AG04450 (cell line): Measurements from ENCODE around the gene DSCAML1. TPM values are rescaled to one million over a fixed set of nuclear protein-coding genes. Genes with fewer than 3 reads are reported as not detected.

ENCODE experiments used
- CTCF ChIA-PET: fragments of 300-600, 350-600 bp; formaldehyde crosslinking; extraction: SDS; loops from one replicate; lab custom pipeline; 2022; ENCODE audit warnings: antibody characterized with exemption, inconsistent platforms; lab: Charles Lee
- POLR2A ChIA-PET: fragments of 350-600 bp; formaldehyde crosslinking; extraction: SDS; loops from one replicate; lab custom pipeline; 2021; ENCODE audit warnings: antibody characterized with exemption, inconsistent platforms; lab: Yijun Ruan, JAX
- DNase-seq: peaks from one replicate; pipeline ENCODE4 v3.0.0-alpha.2; 2011; ENCODE audit warnings: low read depth, low spot score
- H3K27ac ChIP-seq: one replicate; pipeline ENCODE4 v1.5.1; 2012; ENCODE audit warnings: low read depth, low read length, control low read depth
- H3K27me3 ChIP-seq: one replicate; pipeline ENCODE4 v1.6.0; 2012; ENCODE audit warnings: low read length; ENCODE audit not compliant: control insufficient read depth, insufficient read depth
- H3K4me3 ChIP-seq: 2 replicates; pipeline ENCODE4 v1.5.1; 2011; ENCODE audit warnings: mild to moderate bottlenecking, low read depth, low read length, control low read depth
- H3K9me3 ChIP-seq: 2 replicates; pipeline ENCODE4 v1.5.1; 2012; ENCODE audit warnings: low read length; ENCODE audit not compliant: control insufficient read depth, insufficient read depth
- CTCF ChIP-seq: IDR thresholded peaks from 2 replicates; pipeline ENCODE4 v1.5.1; 2011; ENCODE audit warnings: low read depth, low read length, control low read depth, inconsistent platforms
- polyA plus RNA-seq: library from polyadenylated mRNA; depleted of rRNA; stranded (reverse); fragments of >200 nt; gene quantifications from 2 replicates; pipeline ENCODE4 v1.2.3, GENCODE V29; 2011

The DSCAML1 gene
- polyA plus RNA-seq, 1 experiment = not detected

- H3K4me3 ChIP-seq = no peak overlapping the region
- H3K27ac ChIP-seq = no peak overlapping the region
- peak; percentile 51 for DNase-seq
- POLR2A ChIA-PET = interaction anchor here (0.5 to 0.7 kb wide), 2 partner anchors 12 to 76 kb away, joined by 3 read pairs; no protein-coding TSS in a partner anchor
- no peak for TF ChIP-seq CTCF
- CTCF ChIA-PET = interaction anchor here (1.2 to 3.5 kb wide), 4 partner anchors 11 to 118 kb away, joined by 3 to 38 read pairs (median 8); no protein-coding TSS in a partner anchor
- no peaks in the 10 kb centered on the region; the same call in 1 of the 2 replicates for H3K9me3 ChIP-seq
- H3K27me3 ChIP-seq = peaks cover 16% of the 10 kb centered on the region
Measured at GRCh38 chr11:117828611-117829368, 31.8 kb upstream of the DSCAML1 start.

GRCh38 chr11:117827521-117828511, 30.8 kb upstream of the DSCAML1 start:
- Histone ChIP-seq H3K27me3 (peaks cover 10% of the 10 kb centered on the region), H3K4me3 (no peak overlapping the region), H3K27ac (no peak overlapping the region), H3K9me3 (no peaks in the 10 kb centered on the region; the same call in 1 of the 2 replicates)
- ChIA-PET POLR2A (no interaction called here), CTCF (interaction anchor here (0.6 to 3.5 kb wide), 6 partner anchors 10 to 1061 kb away, joined by 3 to 38 read pairs (median 6); no protein-coding TSS in a partner anchor)
- no peak for DNase-seq
- TF ChIP-seq CTCF = no peak

GRCh38 chr11:117826832-117827231, 29.8 kb upstream of the DSCAML1 start:
- no peak for DNase-seq
- Histone ChIP-seq H3K4me3 (no peak overlapping the region), H3K9me3 (no peaks in the 10 kb centered on the region; the same call in 1 of the 2 replicates), H3K27me3 (peaks cover 5% of the 10 kb centered on the region), H3K27ac (no peak overlapping the region)
- ChIA-PET POLR2A (no interaction called here), CTCF (interaction anchor here (1.1 to 3.5 kb wide), 5 partner anchors 9 to 120 kb away, joined by 3 to 38 read pairs (median 7); no protein-coding TSS in a partner anchor)
- TF ChIP-seq CTCF = no peak

GRCh38 chr11:117826190-117826570, 29.2 kb upstream of the DSCAML1 start:
- DNase-seq = no peak
- no peak for TF ChIP-seq CTCF
- CTCF ChIA-PET = interaction anchor here (0.7 to 4.5 kb wide), 7 partner anchors 9 to 121 kb away, joined by 3 to 38 read pairs (median 6); no protein-coding TSS in a partner anchor
- Histone ChIP-seq H3K9me3 (no peaks in the 10 kb centered on the region; the same call in 1 of the 2 replicates), H3K4me3 (no peak overlapping the region), H3K27me3 (peaks cover 5% of the 10 kb centered on the region), H3K27ac (no peak overlapping the region)
- POLR2A ChIA-PET = no interaction called here
